ENCODE data around the gene RPS19.
"Not testable (repeated sequence)": the region's sequence is repeated elsewhere in the genome, so short reads cannot be mapped to it uniquely, and the experiment has no call there.

The RPS19 gene

DNA sequence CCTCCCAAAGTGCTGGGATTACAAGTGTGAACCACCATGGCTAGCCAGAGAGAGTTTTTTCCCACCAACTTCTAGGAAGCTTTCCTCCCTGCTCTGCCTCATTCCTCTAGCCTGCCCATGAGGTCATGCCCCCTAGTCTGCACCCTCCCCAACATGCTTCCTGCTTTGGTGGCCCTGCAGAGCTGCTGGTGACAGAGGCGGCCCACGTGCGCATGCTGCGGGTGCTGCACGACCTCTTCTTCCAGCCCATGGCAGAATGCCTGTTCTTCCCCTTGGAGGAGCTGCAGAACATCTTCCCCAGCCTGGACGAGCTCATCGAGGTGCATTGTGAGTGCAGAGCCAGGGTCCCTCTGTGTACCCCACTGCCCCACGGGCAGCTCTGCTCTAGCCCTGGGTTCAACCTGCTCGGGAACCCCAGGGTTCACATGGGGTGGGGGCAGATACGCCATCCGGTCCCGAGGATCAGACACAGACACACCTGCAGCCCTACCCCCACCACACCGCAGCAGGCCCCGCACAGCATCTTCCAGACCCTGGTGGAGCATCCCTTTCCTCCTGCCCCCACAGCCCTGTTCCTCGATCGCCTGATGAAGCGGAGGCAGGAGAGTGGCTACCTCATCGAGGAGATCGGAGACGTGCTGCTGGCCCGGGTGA, 41.8 kb downstream of the RPS19 start:
- DNase-seq (ENCODE audit: low spot score): no peak

DNA sequence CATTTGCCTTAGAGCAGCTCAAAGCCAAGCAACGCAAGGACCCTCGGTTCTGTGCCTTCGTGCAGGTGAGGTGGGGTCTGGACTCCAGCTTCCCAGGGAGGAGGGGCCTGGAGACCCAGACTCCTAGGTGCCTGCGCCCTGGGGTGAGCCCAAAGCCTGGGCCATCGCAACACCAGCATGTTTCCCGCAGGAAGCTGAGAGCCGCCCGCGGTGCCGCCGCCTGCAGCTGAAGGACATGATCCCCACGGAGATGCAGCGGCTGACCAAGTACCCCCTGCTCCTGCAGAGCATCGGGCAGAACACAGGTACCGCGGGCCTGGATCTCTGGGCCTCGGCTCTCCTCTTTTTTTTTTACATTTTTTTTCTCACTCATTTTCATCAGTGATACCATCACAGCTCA, 42.5 kb downstream of the RPS19 start:
- no peak for DNase-seq (ENCODE audit: low spot score)

DNA sequence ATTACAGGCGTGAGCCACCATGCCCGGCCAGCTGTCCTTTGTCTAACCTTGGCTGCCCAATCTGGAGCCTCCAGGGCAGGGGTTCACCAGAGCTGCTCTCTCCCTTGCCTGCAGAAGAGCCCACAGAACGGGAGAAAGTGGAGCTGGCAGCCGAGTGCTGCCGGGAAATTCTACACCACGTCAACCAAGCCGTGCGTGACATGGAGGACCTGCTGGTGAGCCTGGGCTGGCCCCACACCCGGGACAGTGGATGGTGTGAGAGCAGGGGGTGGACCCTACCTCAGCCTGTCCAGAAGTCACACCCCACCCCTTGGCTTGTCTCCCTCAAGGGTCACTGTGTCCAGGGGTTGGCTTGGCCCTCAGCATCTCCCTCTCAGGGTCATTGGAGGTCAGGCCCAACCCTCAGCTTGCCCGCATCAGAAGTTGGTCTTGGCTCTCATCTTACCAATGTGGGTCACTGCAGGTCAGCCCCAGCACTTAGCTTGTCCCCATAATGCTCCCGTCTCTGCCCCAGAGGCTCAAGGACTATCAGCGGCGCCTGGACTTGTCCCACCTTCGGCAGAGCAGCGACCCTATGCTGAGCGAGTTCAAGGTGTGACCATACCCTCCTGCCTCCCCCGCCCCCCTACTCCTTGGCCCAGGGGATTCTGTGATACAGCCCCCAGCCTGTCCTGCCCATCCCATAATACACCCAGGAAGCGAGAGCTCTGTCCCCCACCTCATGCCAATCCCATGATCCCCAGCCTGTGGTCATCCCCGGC, 43.3 kb downstream of the RPS19 start:
- no peak for DNase-seq (ENCODE audit: low spot score)

DNA sequence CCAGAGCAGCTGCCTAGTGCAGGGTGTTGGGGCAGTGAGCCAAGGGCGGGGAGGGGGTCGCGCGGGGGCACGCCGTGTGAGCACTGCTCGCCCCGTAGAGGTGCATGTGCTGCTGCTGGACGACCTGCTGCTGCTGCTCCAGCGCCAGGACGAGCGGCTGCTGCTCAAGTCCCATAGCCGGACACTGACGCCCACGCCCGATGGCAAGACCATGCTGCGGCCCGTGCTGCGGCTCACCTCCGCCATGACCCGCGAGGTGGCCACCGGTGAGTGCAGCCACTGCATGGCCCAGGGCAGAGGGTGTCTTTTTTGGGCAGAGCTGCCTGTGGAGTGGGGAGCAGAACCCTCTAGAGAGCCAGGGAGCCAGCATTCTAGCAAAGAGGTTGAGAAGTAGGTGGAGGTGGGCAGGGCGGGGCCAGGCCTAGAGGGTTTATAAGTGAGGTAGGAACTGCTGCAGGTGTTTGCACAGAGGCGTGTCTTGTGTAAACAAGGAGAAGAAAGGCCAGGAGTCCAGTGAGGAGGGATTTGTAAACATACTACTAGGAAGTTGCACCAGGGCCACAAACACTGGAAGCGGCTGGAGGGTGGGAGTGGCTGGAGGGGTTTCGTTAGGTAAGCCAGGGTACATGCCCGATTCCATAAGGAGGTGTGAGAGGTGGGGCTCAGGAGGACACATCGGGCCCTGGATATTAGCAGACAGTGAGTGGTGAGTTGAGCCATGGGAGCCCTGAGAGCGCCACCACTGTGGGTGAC, 44.2 kb downstream of the RPS19 start:
- DNase-seq (ENCODE audit: low spot score): no peak

DNA sequence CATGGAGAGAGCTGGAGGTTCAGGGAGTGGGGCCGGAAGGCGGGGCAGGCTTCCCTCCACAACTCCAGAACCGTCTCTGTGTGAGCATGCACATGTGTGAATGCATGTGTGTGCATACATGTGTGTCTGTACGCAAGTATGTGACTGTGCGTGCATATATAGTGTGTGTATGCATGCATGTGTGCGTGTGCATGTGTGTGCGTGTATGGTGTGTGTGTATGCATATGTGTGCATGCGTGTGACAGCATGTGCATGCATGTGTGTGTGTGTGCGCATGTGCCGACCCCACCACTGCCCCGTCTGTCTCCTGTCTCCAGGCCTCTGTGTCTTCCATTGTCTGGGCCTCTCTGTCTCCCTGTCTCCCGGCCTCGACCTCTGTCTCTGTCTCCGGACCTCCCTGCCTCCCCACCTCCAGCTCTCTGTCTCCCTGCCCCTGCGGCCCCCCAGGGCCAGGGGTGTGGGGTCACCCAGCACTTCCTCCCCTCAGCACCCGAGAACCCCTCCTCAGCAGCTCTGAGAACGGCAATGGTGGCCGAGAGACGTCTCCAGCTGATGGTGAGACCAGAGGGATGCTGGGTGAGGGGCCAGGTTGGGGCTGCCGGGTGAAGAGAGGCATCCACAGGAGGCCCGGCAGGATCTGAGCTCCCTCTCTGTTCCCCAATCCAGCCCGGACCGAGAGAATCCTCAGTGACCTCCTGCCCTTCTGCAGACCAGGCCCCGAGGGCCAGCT, 45.4 kb downstream of the RPS19 start:
- no peak for DNase-seq (ENCODE audit: low spot score)

DNA sequence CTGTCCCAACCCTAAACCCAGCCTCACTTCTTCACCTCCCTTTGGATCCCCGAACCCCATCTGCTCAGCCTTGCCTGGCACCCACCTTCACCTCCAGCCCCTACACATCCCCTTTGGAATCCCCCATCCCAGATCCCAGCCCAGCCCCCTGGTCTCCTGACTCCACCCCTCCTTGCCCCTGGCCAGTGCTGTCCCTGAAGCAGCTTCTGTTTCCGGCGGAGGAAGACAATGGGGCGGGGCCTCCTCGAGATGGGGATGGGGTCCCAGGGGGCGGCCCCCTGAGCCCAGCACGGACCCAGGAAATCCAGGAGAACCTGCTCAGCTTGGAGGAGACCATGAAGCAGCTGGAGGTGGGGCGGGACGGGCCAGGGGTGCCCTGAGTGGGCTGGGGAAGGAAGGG, 46.2 kb downstream of the RPS19 start:
- DNase-seq (ENCODE audit: low spot score): no peak

DNA sequence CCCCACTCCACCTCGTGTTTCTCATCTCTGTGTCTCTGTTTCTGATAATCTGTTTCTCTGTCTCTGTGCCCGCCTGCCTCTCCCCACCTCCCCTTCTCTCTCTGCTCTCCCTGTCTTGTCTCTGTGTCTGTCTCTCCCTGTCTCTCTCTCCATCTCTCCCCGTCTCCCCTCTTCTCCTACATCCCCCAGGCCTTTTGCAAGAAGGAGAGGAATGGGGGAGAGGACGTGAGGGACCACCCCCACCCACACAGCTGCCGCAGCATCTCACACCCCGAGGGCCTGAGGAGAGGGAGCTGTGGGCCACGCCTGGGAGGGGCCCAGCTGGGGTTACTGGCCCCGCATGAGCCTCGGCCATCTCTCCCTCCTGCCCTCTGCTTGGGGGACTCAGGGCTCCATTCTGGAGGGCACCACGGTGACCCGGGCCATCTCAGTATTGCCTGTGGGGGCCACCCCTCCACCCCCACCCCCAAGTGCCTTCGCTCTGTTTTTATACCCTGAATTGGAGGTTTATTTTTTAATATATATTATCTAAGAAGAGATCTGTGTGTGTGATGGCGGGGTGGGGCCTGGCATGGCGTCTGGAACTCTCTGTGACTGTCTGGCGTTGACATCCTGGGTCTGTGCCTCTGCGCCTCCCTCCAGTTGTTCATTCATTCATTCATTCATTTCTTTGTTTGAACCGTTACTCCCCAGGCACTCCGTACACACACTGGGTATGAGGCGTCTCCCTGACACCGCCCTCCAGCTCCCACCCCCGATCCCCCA, 47.0 kb downstream of the RPS19 start:
- no peak for DNase-seq (ENCODE audit: low spot score)

DNA sequence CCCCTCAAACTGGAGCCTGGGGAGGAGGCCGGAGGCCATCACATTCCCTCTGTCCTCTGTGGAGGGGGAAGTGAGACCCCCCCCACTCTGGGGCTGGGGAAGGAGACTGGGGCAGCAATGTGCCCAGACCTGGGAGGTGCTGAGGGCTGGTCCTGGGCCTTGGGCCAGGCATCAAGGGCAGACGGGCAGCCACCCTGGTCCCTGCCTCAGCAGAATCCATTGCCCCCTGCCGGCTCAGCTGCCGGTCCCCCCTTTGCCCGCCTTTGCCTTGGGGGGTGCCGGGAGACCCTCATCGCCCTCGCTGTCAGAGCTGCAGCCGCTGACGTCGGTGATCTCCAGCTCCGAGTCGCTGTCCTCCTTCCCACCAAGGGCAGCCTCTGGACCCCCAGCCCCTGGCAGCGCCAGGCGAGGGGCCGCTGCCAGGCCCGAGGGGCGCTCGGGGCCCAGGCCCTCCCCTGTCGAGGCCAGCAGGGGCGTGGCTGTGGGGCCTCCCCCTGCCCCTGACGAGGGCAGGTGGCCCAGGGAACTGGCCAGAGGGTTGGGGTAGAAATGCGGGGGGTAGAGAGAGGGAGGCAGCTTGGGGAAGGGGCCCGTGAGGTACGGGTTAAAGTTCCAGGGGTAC, 48.0 kb downstream of the RPS19 start:
- DNase-seq (ENCODE audit: low spot score): no peak

DNA sequence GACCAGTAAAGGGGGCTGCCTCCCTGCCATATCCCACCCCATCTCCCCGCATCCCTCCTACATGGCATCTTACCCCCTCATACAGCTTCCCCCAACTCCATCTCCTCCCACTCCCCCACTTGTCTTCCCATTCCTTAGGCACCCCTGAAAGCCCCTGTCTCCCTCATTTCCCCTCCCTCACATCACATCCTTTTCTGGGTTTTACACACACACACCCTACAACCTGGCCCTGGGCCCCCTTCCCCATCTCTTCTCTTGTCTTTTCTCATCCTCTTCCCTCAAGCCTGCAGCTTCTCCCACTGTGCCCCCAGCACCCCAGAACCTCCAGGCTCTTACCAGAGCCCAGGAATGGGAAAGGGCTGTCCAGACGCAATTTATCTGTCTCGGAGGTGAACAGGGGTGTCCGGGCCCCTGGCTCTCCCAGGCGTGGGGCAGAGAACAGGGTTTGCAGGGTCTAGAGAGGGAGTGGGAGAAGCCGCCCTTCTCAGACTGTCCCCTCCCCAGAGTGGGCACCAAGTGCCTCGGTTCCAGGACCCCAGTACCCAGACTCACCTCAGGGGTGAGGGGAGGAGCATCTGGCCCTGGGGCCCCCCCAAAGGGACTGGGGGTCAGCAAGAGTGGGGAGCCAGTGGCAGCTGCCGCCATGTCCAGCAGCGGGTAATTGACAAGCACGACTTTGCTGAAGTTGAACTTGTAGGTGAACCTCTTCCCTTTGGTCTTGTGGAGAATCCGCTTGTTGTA, 48.8 kb downstream of the RPS19 start:
- no peak for DNase-seq (ENCODE audit: low spot score)

DNA sequence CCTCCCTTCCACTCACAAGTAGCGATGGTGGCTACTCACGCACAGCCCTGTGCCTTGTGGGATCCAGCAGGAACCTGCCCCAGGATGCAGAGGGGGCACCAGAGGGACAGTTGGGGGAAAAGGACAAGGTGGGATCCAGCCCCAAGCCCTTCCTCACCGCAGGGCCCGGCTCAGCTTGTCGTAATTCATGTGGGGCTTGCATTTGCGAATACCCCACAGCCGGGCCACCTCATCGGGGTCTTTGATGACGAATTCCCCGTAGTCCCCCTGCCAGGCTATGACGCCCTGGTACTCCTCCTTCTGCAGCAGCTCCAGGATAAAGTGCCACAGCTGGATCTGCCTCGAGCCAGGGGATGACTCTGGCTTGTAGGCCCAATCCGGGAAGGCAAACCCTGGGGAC, 49.7 kb downstream of the RPS19 start:
- DNase-seq (ENCODE audit: low spot score): no peak

DNA sequence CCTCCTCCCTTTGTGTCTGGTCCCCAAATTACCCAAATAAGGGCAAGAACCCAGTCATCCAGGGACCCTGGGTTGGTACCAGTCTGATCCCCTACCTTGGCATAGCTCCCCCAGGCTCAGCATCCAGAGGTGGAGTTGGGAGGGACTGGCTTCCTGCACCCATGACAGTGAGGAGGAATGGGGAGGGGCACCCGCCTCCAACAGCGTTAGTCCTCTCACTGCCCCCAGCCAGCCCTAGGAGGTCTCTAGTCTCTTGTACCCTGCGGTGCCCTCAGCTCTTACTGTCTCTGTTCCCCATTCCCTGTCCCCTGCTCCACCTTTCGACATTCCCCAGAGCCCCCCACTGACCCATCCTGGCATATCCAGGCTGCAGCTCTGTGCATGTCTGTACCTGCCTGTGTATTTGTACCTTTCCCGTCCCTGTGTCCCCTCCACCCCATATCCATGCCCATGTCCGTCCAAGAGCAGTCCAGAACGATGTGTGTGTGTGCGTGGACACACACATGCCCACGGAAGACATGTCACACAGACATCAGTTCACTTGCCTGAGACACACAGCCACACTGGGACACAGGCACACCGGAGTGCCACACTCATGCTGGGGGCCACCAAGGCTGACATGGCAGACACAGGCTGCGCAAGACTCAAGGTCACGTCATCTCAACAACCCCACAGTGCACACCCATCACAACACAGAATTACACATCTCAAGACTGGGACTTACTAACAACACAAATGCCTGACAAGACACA, 50.4 kb downstream of the RPS19 start:
- DNase-seq (ENCODE audit: low spot score): no peak

DNA sequence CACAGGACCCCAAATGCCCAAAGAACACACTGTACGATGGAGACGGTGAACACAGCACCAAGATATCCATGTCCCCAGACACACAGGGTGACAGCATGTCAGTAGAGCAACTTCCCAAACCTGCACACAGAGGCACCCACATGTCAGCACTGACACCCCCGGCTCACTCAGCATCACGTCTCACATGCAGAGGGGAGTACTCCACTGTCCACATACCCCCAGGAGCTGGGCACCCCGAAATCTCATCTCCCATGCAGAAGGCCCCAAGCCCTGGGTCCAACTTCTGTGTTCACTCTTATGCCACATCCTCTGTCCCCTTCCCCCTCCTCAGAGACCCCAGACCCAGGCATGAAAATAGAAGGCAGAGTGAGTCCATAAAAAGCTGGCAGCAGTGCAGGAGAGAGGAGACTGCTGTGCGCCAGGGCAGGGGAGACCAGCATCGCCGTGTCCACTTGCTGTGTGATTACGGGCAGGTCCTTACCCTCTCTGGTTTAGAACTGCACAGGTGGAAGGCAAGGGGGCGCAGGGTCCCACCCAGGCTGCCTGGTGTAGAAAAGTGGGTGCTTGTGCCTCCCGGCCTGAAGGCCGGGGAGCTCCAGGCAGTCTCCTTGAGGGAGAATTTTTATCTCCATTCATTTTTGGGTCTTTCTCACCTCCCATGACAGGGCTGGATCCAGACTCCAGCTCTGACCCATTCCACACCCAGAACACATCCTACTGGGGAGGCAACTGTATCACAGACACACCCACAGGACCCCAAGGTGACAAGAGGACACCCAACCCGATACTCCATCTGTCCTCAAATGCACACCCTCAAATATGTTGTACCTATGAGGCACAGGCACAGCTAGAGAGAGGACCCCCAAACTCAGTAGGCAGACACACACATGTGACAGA, 51.2 kb downstream of the RPS19 start:
- no peak for DNase-seq (ENCODE audit: low spot score)

DNA sequence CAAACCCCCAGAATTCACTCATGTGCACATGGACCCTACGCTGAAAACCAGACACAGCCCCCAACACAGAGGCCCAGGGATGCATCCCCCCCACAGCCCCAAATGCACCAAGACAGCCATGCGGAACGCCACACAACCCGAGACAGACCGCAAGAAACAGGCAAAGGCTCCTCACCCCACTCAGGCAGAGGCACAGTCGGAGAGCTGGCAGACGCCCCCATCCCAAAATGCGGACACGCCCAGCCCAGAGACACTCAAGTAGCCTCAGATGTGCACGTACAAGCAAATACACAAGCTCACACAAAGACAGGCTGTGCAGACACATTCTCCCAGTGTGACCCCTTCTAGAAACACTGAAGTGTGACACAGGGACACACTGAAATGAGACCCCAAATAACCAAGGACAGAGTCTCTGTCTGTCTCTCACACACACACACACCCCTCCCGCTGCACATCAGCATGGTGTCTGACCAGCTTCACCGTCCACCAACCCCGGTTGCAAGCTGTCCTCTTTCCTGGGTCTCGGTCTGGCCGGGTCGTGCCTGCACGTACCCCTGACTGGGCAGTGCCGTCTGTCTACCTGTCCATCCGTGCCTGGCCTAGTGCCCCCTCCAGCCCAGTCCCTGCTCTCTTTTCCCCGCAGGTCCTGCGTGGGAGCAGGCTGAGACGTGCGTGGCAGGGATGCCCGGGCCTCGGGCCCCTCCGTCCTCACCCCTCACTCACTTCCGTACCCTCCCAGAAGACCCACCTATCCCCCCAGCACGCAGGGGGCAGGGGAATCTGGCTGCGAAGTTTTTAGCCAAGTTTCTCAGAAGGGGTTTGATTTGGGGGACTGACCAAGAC, 52.1 kb downstream of the RPS19 start:
- DNase-seq (ENCODE audit: low spot score): no peak

DNA sequence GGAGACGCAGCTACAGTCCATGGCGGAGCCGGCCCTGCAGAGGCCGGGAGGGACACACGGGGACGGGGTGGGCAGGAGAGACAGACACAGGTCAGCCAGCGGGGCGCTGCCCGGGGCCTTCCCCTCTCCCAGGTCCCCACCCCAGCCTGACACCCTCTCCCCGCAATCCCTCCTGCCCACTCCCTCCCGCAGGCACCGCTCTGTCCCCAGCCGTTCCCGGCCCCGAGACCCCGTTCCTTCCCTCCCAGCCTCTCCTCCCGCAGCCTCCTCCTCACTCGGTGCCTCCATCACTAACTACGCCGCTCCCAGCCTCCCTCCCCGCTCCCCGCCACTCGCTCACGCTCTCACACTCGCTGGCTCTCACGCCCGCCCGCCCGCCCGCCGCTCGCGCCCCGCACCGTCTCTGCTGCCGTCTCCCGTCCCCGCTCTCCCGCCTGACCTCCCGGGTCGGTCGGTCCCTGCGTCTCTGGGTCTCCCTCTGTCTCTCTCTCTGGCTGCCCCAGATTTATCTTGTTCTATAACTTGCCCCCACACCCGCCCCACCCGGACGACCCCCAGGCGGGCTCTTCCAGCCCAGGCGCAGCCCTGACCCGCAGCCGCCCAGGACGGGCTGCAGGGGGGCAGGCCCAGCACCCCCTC, 53.0 kb downstream of the RPS19 start:
- no peak for DNase-seq (ENCODE audit: low spot score)

DNA sequence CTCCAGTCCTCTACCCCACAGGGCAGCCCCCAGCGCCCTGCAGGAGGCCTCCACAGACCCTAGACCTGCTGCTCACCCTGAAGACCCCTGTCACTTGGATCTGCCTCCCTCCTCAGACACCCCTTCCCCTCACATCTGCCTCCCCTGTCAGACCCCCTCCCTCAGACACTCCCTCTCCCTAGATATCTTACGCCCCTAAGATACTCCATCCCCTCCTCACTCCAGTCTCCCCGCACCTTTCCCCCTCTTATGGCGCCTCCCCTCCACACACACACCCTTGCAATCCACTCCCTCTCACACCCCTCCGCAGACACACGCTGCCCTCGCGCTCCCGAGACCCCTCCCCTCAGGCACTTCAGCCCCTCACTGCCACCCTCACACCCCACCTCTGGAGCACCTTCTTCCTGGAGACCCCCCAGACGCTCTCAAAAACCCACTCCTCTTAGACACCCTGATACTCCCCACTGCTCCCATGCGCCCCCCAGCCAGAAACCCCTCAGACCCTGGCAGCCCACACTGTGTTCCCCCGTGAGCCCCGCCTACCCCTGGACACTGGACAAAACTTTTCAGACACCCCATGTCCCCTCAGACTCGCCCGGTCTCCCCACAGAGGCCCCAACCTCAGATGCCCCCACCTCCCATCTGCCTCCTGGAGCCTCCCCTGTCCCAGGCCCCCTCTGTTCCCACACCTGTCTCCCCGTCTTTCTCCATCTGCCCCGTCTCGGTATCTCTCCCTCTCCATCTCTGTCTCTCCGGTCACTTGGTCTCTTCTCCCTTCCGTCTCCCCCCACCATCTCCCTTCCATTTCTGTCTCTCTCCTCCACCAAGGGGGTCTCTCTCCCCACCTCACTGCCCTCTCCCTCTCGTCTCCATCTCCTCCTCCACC, 53.7 kb downstream of the RPS19 start:
- DNase-seq (ENCODE audit: low spot score): no peak

DNA sequence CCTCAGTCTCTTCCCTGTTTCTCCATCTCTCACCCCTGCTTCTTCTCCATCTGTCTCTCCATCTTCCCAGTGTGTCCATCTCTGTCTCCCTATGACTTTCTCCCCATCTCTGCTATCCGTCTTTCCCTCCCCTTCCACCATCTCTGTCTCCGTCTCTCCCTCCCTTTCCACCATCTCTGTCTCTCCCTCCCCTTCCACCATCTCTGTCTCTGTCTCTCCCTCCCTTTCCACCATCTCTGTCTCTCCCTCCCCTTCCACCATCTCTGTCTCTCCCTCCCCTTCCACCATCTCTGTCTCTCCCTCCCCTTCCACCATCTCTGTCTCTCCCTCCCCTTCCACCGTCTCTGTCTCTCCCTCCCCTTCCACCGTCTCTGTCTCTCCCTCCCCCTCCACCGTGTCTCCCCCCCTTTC, 54.4 kb downstream of the RPS19 start:
- not testable (repeated sequence) for DNase-seq (ENCODE audit: low spot score)
